Mucosa of gallbladder (tissue), 1 donor: ENCODE results near the gene USP21. TPM values are rescaled to one million over a fixed set of nuclear protein-coding genes. Genes with fewer than 3 reads are reported as not detected.

ENCODE experiments used
- DNase-seq: peaks from one replicate; pipeline ENCODE4 v3.0.0-alpha.2; 2020; ENCODE audit warnings: low spot score
- total RNA-seq: library from RNA; stranded (reverse); gene quantifications from one replicate; pipeline ENCODE4 v1.2.1, GENCODE V29; 2021
- donor health status: DM: no; HTN: no; CAD: no.

Gene USP21
- total RNA-seq, 1 donor from 2014 or later = 42.4 TPM

GRCh38 chr1:161133220-161133740 is 26.0 kb upstream of the USP21 start:
- DNase-seq = no peak

- no peak for DNase-seq
Observed at GRCh38 chr1:161137881-161138280, 21.4 kb upstream of the USP21 start.

GRCh38 chr1:161138431-161138830 is 20.9 kb upstream of the USP21 start:
- no peak for DNase-seq

- no peak for DNase-seq
Observed at GRCh38 chr1:161139766-161140165, 19.5 kb upstream of the USP21 start.

GRCh38 chr1:161140755-161141400 is 18.4 kb upstream of the USP21 start:
- no peak for DNase-seq

GRCh38 chr1:161145832-161146231 is 13.5 kb upstream of the USP21 start:
- no peak for DNase-seq

GRCh38 chr1:161153176-161153575 is 6.1 kb upstream of the USP21 start:
- no peak for DNase-seq

- DNase-seq = peak; percentile 86
Observed at GRCh38 chr1:161153682-161154337, 5.5 kb upstream of the USP21 start, which contains the start of gene UFC1. Gene UFC1, plus strand, starts transcription at chr1:161153978. Its CDS starts 20 bp downstream, at chr1:161153998.

GRCh38 chr1:161157867-161158266 is 1.4 kb upstream of the USP21 start:
- no peak for DNase-seq

- DNase-seq = no peak
Observed at GRCh38 chr1:161158316-161159010, 837 bp upstream of the USP21 start.

- DNase-seq = no peak
Observed at GRCh38 chr1:161159913-161160243, 578 bp downstream of the USP21 start.

- no peak for DNase-seq
Observed at GRCh38 chr1:161160671-161161145, 1.4 kb downstream of the USP21 start.

- DNase-seq = no peak
Observed at GRCh38 chr1:161161652-161162051, 2.4 kb downstream of the USP21 start.

- no peak for DNase-seq
Observed at GRCh38 chr1:161162052-161162451, 2.8 kb downstream of the USP21 start.

GRCh38 chr1:161162806-161163205 is 3.5 kb downstream of the USP21 start:
- DNase-seq = no peak

- DNase-seq = no peak
Observed at GRCh38 chr1:161163793-161164192, 4.5 kb downstream of the USP21 start.

- DNase-seq = no peak
Observed at GRCh38 chr1:161164901-161165610, 5.8 kb downstream of the USP21 start.

GRCh38 chr1:161165742-161166668 is 6.7 kb downstream of the USP21 start, which contains the start of gene PPOX:
Gene PPOX, plus strand, starts transcription at chr1:161166426. Its CDS starts 422 bp downstream, at chr1:161166848.
- DNase-seq = peak; percentile 97

- no peak for DNase-seq
Observed at GRCh38 chr1:161166669-161167548, 7.6 kb downstream of the USP21 start.

- no peak for DNase-seq
Observed at GRCh38 chr1:161168906-161169305, 9.6 kb downstream of the USP21 start.
